Ectodermal cell (in vitro differentiated cells): ENCODE data around the gene CORT.

Source experiments
- H3K27ac ChIP-seq: 2 replicates; pipeline ENCODE4 v1.7.0; 2013; ENCODE audit warnings: mild to moderate bottlenecking, low read depth, low read length; ENCODE audit not compliant: insufficient read depth, poor library complexity, severe bottlenecking
- H3K27me3 ChIP-seq: 2 replicates; pipeline ENCODE4 v1.7.0; 2013; ENCODE audit warnings: mild to moderate bottlenecking, low read length; ENCODE audit not compliant: insufficient read depth, control insufficient read depth, poor library complexity, severe bottlenecking
- H3K36me3 ChIP-seq: one replicate; pipeline ENCODE4 v1.7.0; 2013; ENCODE audit warnings: low read length; ENCODE audit not compliant: control insufficient read depth, insufficient read depth
- H3K4me1 ChIP-seq: one replicate; pipeline ENCODE4 v1.7.0; 2013; ENCODE audit warnings: low read length; ENCODE audit not compliant: control insufficient read depth, insufficient read depth
- H3K4me3 ChIP-seq: 2 replicates; pipeline ENCODE4 v1.7.0; 2013; ENCODE audit warnings: low read depth, low read length, control low read depth; ENCODE audit not compliant: insufficient read depth
- H3K9me3 ChIP-seq: 2 replicates; pipeline ENCODE4 v1.7.0; 2013; ENCODE audit warnings: mild to moderate bottlenecking, low read length, moderate library complexity; ENCODE audit not compliant: control insufficient read depth
- WGBS, 2 experiments: methylation state at CpG; one replicate each; pipeline ENCODE4 v1.1.7; 2013; ENCODE audit warnings: missing lambda C conversion rate in 2 of 2; 5-methylcytosine and 5-hydroxymethylcytosine counted together

The CORT gene

GRCh38 chr1:10437052-10437451, 12.8 kb upstream of the CORT start:
- H3K36me3 ChIP-seq, result peaks cover 11% of the 10 kb centered on the region
- H3K4me1 ChIP-seq, result no peaks in the 10 kb centered on the region
- WGBS, 2 experiments, result 92 to 100% methylated on average over 1 of the region's 1 CpG
- H3K27me3 ChIP-seq, result no peaks in the 10 kb centered on the region
- H3K4me3 ChIP-seq, result no peak overlapping the region
- no peaks in the 10 kb centered on the region for H3K9me3 ChIP-seq
- H3K27ac ChIP-seq, result no peak overlapping the region

GRCh38 chr1:10438677-10439163, 11.1 kb upstream of the CORT start:
- Histone ChIP-seq H3K27me3 (no peaks in the 10 kb centered on the region), H3K4me1 (no peaks in the 10 kb centered on the region), H3K4me3 (no peak overlapping the region), H3K27ac (no peak overlapping the region), H3K9me3 (no peaks in the 10 kb centered on the region), H3K36me3 (peaks cover 11% of the 10 kb centered on the region)
- WGBS, 2 experiments, result 91 to 93% methylated on average over 7 of the region's 7 CpGs

- WGBS, 2 experiments, result 97 to 98% methylated on average over 2 of the region's 2 CpGs
These were observed 9.5 kb upstream of the CORT start for GRCh38 chr1:10440305-10440704.

GRCh38 chr1:10440794-10441193, 9.0 kb upstream of the CORT start:
- no peak overlapping the region for H3K27ac ChIP-seq
- WGBS, 2 experiments, result 92 to 95% methylated on average over 5 of the region's 5 CpGs
- no peaks in the 10 kb centered on the region for H3K9me3 ChIP-seq
- no peak overlapping the region for H3K4me3 ChIP-seq
- H3K36me3 ChIP-seq, result peaks cover 11% of the 10 kb centered on the region
- no peaks in the 10 kb centered on the region for H3K27me3 ChIP-seq
- H3K4me1 ChIP-seq, result no peaks in the 10 kb centered on the region

More at GRCh38 chr1:10440305-10440704, 9.5 kb upstream of the CORT start:
- no peaks in the 10 kb centered on the region for H3K9me3 ChIP-seq
- H3K36me3 ChIP-seq, result peaks cover 11% of the 10 kb centered on the region
- H3K27ac ChIP-seq, result no peak overlapping the region
- no peaks in the 10 kb centered on the region for H3K27me3 ChIP-seq
- H3K4me3 ChIP-seq, result no peak overlapping the region
- H3K4me1 ChIP-seq, result no peaks in the 10 kb centered on the region

GRCh38 chr1:10444248-10444647, 5.6 kb upstream of the CORT start:
- 95 to 96% methylated on average over 6 of the region's 6 CpGs for WGBS, 2 experiments
- H3K9me3 ChIP-seq, result no peaks in the 10 kb centered on the region
- H3K27me3 ChIP-seq, result no peaks in the 10 kb centered on the region
- no peak overlapping the region for H3K4me3 ChIP-seq
- no peaks in the 10 kb centered on the region for H3K4me1 ChIP-seq
- H3K27ac ChIP-seq, result no peak overlapping the region
- peaks cover 11% of the 10 kb centered on the region for H3K36me3 ChIP-seq

GRCh38 chr1:10444795-10445397, 4.9 kb upstream of the CORT start:
- Histone ChIP-seq H3K9me3 (no peaks in the 10 kb centered on the region), H3K27me3 (no peaks in the 10 kb centered on the region), H3K27ac (no peak overlapping the region), H3K4me1 (peaks cover 2% of the 10 kb centered on the region), H3K4me3 (no peak overlapping the region), H3K36me3 (peaks cover 10% of the 10 kb centered on the region)
- 92 to 97% methylated on average over 7 of the region's 7 CpGs for WGBS, 2 experiments

GRCh38 chr1:10446790-10447422, 2.9 kb upstream of the CORT start:
- 96 to 98% methylated on average over 7 of the region's 7 CpGs for WGBS, 2 experiments
- Histone ChIP-seq H3K4me3 (no peak overlapping the region), H3K4me1 (peaks cover 20% of the 10 kb centered on the region)

GRCh38 chr1:10450156-10450814, 454 bp downstream of the CORT start:
- peaks cover 20% of the 10 kb centered on the region for H3K4me1 ChIP-seq
- no peaks in the 10 kb centered on the region for H3K9me3 ChIP-seq
- H3K36me3 ChIP-seq, result no peaks in the 10 kb centered on the region
- no peaks in the 10 kb centered on the region for H3K27me3 ChIP-seq
- no peak overlapping the region for H3K27ac ChIP-seq
- no peak overlapping the region for H3K4me3 ChIP-seq
- 88 to 90% methylated on average over 21 of the region's 21 CpGs for WGBS, 2 experiments

More at GRCh38 chr1:10446790-10447422, 2.9 kb upstream of the CORT start:
- Histone ChIP-seq H3K27ac (no peak overlapping the region), H3K27me3 (no peaks in the 10 kb centered on the region), H3K9me3 (no peaks in the 10 kb centered on the region), H3K36me3 (no peaks in the 10 kb centered on the region)

GRCh38 chr1:10450836-10451235, 1.0 kb downstream of the CORT start:
- Histone ChIP-seq H3K4me3 (no peak overlapping the region), H3K9me3 (no peaks in the 10 kb centered on the region), H3K27me3 (no peaks in the 10 kb centered on the region), H3K4me1 (peaks cover 20% of the 10 kb centered on the region), H3K36me3 (no peaks in the 10 kb centered on the region), H3K27ac (no peak overlapping the region)
- 69 to 80% methylated on average over 5 to 6 of the region's 6 CpGs for WGBS, 2 experiments

- H3K4me1 ChIP-seq, result peaks cover 20% of the 10 kb centered on the region
- H3K27me3 ChIP-seq, result no peaks in the 10 kb centered on the region
- no peak overlapping the region for H3K27ac ChIP-seq
- H3K36me3 ChIP-seq, result no peaks in the 10 kb centered on the region
- no peak overlapping the region for H3K4me3 ChIP-seq
- 23 to 29% methylated on average over 10 of the region's 10 CpGs for WGBS, 2 experiments
- no peaks in the 10 kb centered on the region for H3K9me3 ChIP-seq
These were observed 1.5 kb downstream of the CORT start for GRCh38 chr1:10451287-10451686.
